Loucy (cell line): ENCODE measurements around the gene UMODL1.

Source experiments
- EZH2phosphoT487 ChIP-seq: fragments of 200-600 bp; IDR thresholded peaks from 2 replicates; pipeline ENCODE4 v1.6.1; 2018; ENCODE audit warnings: antibody characterized with exemption, mild to moderate bottlenecking, moderate library complexity, borderline replicate concordance
- TF ChIP-seq, protein P1 (sequence below): fragments of 200-600 bp; sonication (generic); conservative IDR thresholded peaks from 2 replicates; pipeline ENCODE4 v1.5.1; 2014; ENCODE audit warnings: mild to moderate bottlenecking, antibody characterized with exemption, low read length

DNA sequence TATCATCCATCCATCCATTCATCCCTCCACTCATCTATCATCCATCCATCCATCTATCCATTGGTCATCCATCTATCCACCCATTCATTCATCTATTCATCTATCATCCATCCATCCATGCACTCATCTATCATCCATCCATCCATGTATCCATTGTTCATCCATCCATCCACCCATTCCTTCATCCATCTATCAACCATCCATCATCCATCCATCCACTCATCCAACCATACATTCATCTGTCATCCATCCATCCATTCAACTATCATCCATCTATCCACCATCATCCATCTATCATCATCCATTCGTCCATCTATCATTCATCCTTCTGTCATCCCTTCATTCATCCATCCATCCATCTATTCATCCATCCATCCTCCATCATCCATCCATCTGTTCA lies 61.1 kb downstream of the UMODL1 start:
- TF ChIP-seq, protein P1, sequence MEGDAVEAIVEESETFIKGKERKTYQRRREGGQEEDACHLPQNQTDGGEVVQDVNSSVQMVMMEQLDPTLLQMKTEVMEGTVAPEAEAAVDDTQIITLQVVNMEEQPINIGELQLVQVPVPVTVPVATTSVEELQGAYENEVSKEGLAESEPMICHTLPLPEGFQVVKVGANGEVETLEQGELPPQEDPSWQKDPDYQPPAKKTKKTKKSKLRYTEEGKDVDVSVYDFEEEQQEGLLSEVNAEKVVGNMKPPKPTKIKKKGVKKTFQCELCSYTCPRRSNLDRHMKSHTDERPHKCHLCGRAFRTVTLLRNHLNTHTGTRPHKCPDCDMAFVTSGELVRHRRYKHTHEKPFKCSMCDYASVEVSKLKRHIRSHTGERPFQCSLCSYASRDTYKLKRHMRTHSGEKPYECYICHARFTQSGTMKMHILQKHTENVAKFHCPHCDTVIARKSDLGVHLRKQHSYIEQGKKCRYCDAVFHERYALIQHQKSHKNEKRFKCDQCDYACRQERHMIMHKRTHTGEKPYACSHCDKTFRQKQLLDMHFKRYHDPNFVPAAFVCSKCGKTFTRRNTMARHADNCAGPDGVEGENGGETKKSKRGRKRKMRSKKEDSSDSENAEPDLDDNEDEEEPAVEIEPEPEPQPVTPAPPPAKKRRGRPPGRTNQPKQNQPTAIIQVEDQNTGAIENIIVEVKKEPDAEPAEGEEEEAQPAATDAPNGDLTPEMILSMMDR: no peak
- no peak for TF ChIP-seq EZH2phosphoT487
